Measurements from ENCODE around the gene TTC28.
A peak's percentile ranks its signal among the peaks of the same experiment; 100 is the strongest.

The TTC28 gene

DNA sequence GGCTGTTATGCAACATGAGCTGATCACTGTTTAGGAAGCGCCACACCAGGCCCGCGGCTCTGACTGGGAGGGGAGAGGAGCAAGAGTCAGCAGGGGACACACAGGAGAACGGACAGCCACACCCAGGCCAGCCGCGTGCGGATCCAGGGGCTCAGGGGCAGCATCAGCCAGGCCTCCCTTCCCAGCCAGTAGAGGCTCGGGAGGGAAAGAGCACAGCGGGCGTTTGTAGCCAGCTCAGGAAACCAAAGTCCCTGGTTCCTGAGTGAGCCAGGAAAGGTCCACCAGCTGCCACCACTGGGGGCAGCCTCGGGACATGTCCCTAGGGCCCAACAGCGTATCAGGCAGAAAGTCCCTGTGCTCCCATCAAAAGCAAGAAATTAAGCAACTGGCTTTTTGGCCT lies 688.8 kb downstream of the TTC28 start:
- H3K9me2 ChIP-seq (replicated peaks; ENCODE audit: low read depth, low read length): no peaks in the 10 kb centered on the region
- H3K79me2 ChIP-seq (ENCODE audit: insufficient read depth, low read length): no peaks in the 10 kb centered on the region
- TF ChIP-seq, protein P1, sequence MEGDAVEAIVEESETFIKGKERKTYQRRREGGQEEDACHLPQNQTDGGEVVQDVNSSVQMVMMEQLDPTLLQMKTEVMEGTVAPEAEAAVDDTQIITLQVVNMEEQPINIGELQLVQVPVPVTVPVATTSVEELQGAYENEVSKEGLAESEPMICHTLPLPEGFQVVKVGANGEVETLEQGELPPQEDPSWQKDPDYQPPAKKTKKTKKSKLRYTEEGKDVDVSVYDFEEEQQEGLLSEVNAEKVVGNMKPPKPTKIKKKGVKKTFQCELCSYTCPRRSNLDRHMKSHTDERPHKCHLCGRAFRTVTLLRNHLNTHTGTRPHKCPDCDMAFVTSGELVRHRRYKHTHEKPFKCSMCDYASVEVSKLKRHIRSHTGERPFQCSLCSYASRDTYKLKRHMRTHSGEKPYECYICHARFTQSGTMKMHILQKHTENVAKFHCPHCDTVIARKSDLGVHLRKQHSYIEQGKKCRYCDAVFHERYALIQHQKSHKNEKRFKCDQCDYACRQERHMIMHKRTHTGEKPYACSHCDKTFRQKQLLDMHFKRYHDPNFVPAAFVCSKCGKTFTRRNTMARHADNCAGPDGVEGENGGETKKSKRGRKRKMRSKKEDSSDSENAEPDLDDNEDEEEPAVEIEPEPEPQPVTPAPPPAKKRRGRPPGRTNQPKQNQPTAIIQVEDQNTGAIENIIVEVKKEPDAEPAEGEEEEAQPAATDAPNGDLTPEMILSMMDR (conservative IDR thresholded peaks at IDR 0.05; ENCODE audit: low read length): peak; percentile 59
- TF ChIP-seq EZH2phosphoT487 (IDR thresholded peaks at IDR 0.05; ENCODE audit: borderline replicate concordance): no peak
- H2AFZ ChIP-seq (ENCODE audit: low read length): no peak overlapping the region
- no peaks in the 10 kb centered on the region for H3F3A ChIP-seq (ENCODE audit: low read depth)
- H3K4me2 ChIP-seq (ENCODE audit: low read depth, low read length, poor library complexity, severe bottlenecking): no peak overlapping the region
- H3K9ac ChIP-seq (ENCODE audit: low read depth, low read length, poor library complexity, severe bottlenecking): no peak overlapping the region
- H3K36me3 ChIP-seq (ENCODE audit: insufficient read depth, low read length): peaks cover 83% of the 10 kb centered on the region; the same call in 1 of the 2 replicates
- no peak overlapping the region for H3K4me3 ChIP-seq (ENCODE audit: low read length, poor library complexity, severe bottlenecking)
- peaks cover 13% of the 10 kb centered on the region for H3K4me1 ChIP-seq (ENCODE audit: insufficient read depth, low read length, poor library complexity, severe bottlenecking)
- H3K27me3 ChIP-seq (ENCODE audit: insufficient read depth, low read length, poor library complexity, severe bottlenecking): no peaks in the 10 kb centered on the region
- H4K20me1 ChIP-seq (ENCODE audit: insufficient read depth, low read length, poor library complexity, severe bottlenecking): no peaks in the 10 kb centered on the region
- H3K9me3 ChIP-seq (ENCODE audit: insufficient read depth, low read depth, low read length): no peaks in the 10 kb centered on the region

DNA sequence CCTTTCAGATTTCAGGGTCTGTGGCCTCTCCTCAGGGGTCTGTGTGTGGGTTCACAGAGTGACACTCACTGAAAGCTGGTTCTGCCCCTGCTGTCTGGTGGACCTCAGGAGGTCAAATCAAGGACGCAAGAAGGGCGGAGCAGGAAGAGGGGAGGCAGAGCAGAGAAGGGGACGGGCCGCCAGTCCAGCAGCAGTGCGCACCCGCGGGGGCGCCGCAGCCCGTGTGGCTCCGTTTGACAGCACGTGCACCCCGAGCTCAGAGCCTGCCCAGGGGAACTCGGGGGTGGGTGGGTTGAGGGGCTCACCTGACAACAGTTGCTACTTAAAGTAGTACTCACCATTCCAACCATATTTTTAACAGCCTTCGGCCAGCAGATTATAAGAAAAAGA lies 689.2 kb downstream of the TTC28 start:
- H3K9ac ChIP-seq (ENCODE audit: low read depth, low read length, poor library complexity, severe bottlenecking): no peak overlapping the region
- H3K9me2 ChIP-seq (replicated peaks; ENCODE audit: low read depth, low read length): no peaks in the 10 kb centered on the region
- H2AFZ ChIP-seq (ENCODE audit: low read length): no peak overlapping the region
- H4K20me1 ChIP-seq (ENCODE audit: insufficient read depth, low read length, poor library complexity, severe bottlenecking): no peaks in the 10 kb centered on the region
- H3K9me3 ChIP-seq (ENCODE audit: insufficient read depth, low read depth, low read length): no peaks in the 10 kb centered on the region
- H3K4me3 ChIP-seq (ENCODE audit: low read length, poor library complexity, severe bottlenecking): no peak overlapping the region
- TF ChIP-seq EZH2phosphoT487 (IDR thresholded peaks at IDR 0.05; ENCODE audit: borderline replicate concordance): no peak
- TF ChIP-seq, protein P1 (conservative IDR thresholded peaks at IDR 0.05; ENCODE audit: low read length): no peak
- H3K36me3 ChIP-seq (ENCODE audit: insufficient read depth, low read length): peaks cover 83% of the 10 kb centered on the region
- no peak overlapping the region for H3K4me2 ChIP-seq (ENCODE audit: low read depth, low read length, poor library complexity, severe bottlenecking)
- H3K27me3 ChIP-seq (ENCODE audit: insufficient read depth, low read length, poor library complexity, severe bottlenecking): no peaks in the 10 kb centered on the region
- no peaks in the 10 kb centered on the region for H3K79me2 ChIP-seq (ENCODE audit: insufficient read depth, low read length)
- no peaks in the 10 kb centered on the region for H3F3A ChIP-seq (ENCODE audit: low read depth)
- H3K4me1 ChIP-seq (ENCODE audit: insufficient read depth, low read length, poor library complexity, severe bottlenecking): peaks cover 13% of the 10 kb centered on the region

DNA sequence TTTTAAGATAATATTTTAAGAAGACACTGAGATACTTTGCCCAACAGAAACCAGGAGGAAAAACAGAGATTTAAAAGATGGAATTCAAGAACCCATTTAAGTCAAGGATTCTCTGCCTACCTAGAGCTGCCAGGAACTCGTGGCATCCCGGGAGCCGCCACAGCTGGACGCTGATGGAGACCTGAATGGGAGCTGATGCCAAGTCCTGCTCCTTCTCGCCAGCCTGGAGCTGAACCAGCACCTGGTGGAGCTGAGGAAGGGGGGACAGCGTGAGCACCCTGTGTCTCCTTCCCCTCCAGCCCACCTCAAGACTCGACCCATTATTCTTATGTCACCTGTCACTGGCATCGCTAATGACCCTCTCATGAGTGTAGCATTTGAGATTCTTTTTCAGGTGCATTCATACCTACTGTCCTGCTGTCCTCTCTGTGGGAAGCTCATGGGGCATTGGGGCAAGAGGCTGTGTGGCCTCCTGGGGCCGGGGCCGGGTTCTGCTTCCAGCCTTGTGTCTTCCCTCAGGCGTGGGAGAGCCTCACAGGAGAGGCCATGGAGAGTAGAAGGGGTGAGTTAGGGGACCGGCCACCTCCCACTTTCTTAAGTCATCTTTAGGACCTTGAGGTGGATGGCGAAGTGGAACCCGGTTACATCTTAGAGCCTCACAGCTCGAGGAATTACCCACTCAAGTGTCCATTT lies 689.7 kb downstream of the TTC28 start:
- no peaks in the 10 kb centered on the region for H3K9me3 ChIP-seq (ENCODE audit: insufficient read depth, low read depth, low read length)
- no peak overlapping the region for H3K4me2 ChIP-seq (ENCODE audit: low read depth, low read length, poor library complexity, severe bottlenecking)
- H3K79me2 ChIP-seq (ENCODE audit: insufficient read depth, low read length): no peaks in the 10 kb centered on the region
- peaks cover 13% of the 10 kb centered on the region for H3K4me1 ChIP-seq (ENCODE audit: insufficient read depth, low read length, poor library complexity, severe bottlenecking)
- H3F3A ChIP-seq (ENCODE audit: low read depth): no peaks in the 10 kb centered on the region
- peaks cover 83% of the 10 kb centered on the region for H3K36me3 ChIP-seq (ENCODE audit: insufficient read depth, low read length)
- no peak overlapping the region for H2AFZ ChIP-seq (ENCODE audit: low read length)
- no peak overlapping the region for H3K4me3 ChIP-seq (ENCODE audit: low read length, poor library complexity, severe bottlenecking)
- no peaks in the 10 kb centered on the region for H3K9me2 ChIP-seq (replicated peaks; ENCODE audit: low read depth, low read length)
- no peaks in the 10 kb centered on the region for H3K27me3 ChIP-seq (ENCODE audit: insufficient read depth, low read length, poor library complexity, severe bottlenecking)
- TF ChIP-seq, protein P1 (conservative IDR thresholded peaks at IDR 0.05; ENCODE audit: low read length): no peak
- TF ChIP-seq EZH2phosphoT487 (IDR thresholded peaks at IDR 0.05; ENCODE audit: borderline replicate concordance): no peak
- H4K20me1 ChIP-seq (ENCODE audit: insufficient read depth, low read length, poor library complexity, severe bottlenecking): no peaks in the 10 kb centered on the region
- H3K9ac ChIP-seq (ENCODE audit: low read depth, low read length, poor library complexity, severe bottlenecking): no peak overlapping the region

Measured in Loucy (cell line).